OCI-LY7 (cell line): ENCODE data around the gene ASB8. TPM values are rescaled to one million over a fixed set of nuclear protein-coding genes. Genes with fewer than 3 reads are reported as not detected.
A peak's percentile ranks its signal among the peaks of the same experiment; 100 is the strongest.

Source experiments
- BruUV-seq: library from RNA; stranded (reverse); fragments of 400-500 nt; replicated peaks from 2 replicates; lab custom pipeline; 2021; lab: Mats Ljungman, UMichigan
- CTCF ChIA-PET: fragments of 300-600 bp; sonication (Branson Sonifier 250); formaldehyde crosslinking; loops from one replicate; lab custom pipeline; 2022; ENCODE audit warnings: antibody characterized with exemption; ENCODE audit not compliant: unreplicated experiment; lab: Charles Lee
- POLR2A ChIA-PET: fragments of 300-600 bp; sonication (Branson Sonifier 250); formaldehyde crosslinking; loops from one replicate; lab custom pipeline; 2022; ENCODE audit warnings: antibody characterized with exemption; lab: Charles Lee
- DNase-seq: peaks from one replicate; pipeline ENCODE4 v3.0.0-alpha.2; 2015; ENCODE audit warnings: low spot score
- H2AFZ ChIP-seq: fragments of 200-600 bp; sonication (generic), shearing (Covaris generic); 2 replicates; pipeline ENCODE4 v1.6.1; 2014; ENCODE audit warnings: mild to moderate bottlenecking, antibody characterized with exemption, low read length, moderate library complexity
- H3K27ac ChIP-seq: fragments of 200-600 bp; sonication (generic); 2 replicates; pipeline ENCODE4 v1.5.1; 2014; ENCODE audit warnings: mixed run types, low read depth, mild to moderate bottlenecking, moderate library complexity, low read length, inconsistent platforms; ENCODE audit not compliant: poor library complexity, severe bottlenecking
- H3K36me3 ChIP-seq: fragments of 200-600 bp; sonication (generic); 2 replicates; pipeline ENCODE4 v1.6.1; 2014; ENCODE audit warnings: mild to moderate bottlenecking, antibody characterized with exemption, low read length, moderate library complexity, mixed read lengths; ENCODE audit not compliant: insufficient read depth
- H3K4me1 ChIP-seq: fragments of 200-600 bp; sonication (generic); 2 replicates; pipeline ENCODE4 v1.5.1; 2014; ENCODE audit warnings: mild to moderate bottlenecking, low read length; ENCODE audit not compliant: insufficient read depth, poor library complexity, severe bottlenecking
- H3K4me2 ChIP-seq: fragments of 200-600 bp; sonication (generic); 2 replicates; pipeline ENCODE4 v1.6.1; 2014; ENCODE audit warnings: mild to moderate bottlenecking, low read length
- H3K4me3 ChIP-seq: fragments of 200-600 bp; sonication (generic); 2 replicates; pipeline ENCODE4 v1.5.1; 2014; ENCODE audit warnings: mild to moderate bottlenecking, low read depth, low read length; ENCODE audit not compliant: poor library complexity, severe bottlenecking
- H3K79me2 ChIP-seq: fragments of 200-600 bp; sonication (generic); 2 replicates; pipeline ENCODE4 v1.6.1; 2016; ENCODE audit warnings: low read depth, mild to moderate bottlenecking, low read length, moderate library complexity, mixed read lengths; ENCODE audit not compliant: insufficient read depth
- H3K9me2 ChIP-seq: fragments of 200-600 bp; sonication (generic); 2 replicates; pipeline ENCODE4 v1.6.1; 2016; ENCODE audit warnings: mild to moderate bottlenecking, low read length, mixed read lengths; ENCODE audit not compliant: insufficient read depth
- H3K9me3 ChIP-seq: fragments of 200-600 bp; sonication (generic); 2 replicates; pipeline ENCODE4 v1.6.1; 2014; ENCODE audit warnings: mild to moderate bottlenecking, mixed run types, low read length, mixed read lengths
- H4K20me1 ChIP-seq: fragments of 200-600 bp; sonication (generic); 2 replicates; pipeline ENCODE4 v1.6.1; 2014; ENCODE audit warnings: mild to moderate bottlenecking, antibody characterized with exemption, low read length, moderate library complexity, mixed read lengths; ENCODE audit not compliant: insufficient read depth
- EZH2phosphoT487 ChIP-seq: fragments of 200-600 bp; sonication (generic); IDR thresholded peaks from 2 replicates; pipeline ENCODE4 v1.6.1; 2018; ENCODE audit warnings: low read depth, borderline replicate concordance, mild to moderate bottlenecking, mixed run types, antibody characterized with exemption, low read length, moderate library complexity, mixed read lengths
- intact Hi-C: fragments of 100-400 bp; cut with micrococcal nuclease; formaldehyde crosslinking; loops from one replicate; pipeline ENCODE4 v1.10.0; 2022; ENCODE audit not compliant: unreplicated experiment
- microRNA-seq: library from miRNA; unstranded; fragments of <30 nt; microRNA quantifications from one replicate; pipeline ENCODE4 v1.2.0, GENCODE V29; 2022; ENCODE audit warnings: borderline replicate concordance
- small RNA-seq: library from RNA; depleted of rRNA; stranded (forward); fragments of <200 nt; gene quantifications from one replicate; pipeline ENCODE3, GENCODE V24; 2014
- total RNA-seq, 2 experiments: library from RNA; depleted of rRNA in 1 of 2; stranded (reverse); fragments of >200 nt in 1 of 2; shearing (Covaris generic) in 1 of 2; gene quantifications; 2 replicates each; pipeline ENCODE4 v1.2.3, GENCODE V29; 2014 to 2022
- TF ChIP-seq, protein P1 (sequence below): fragments of 200-600 bp; sonication (generic); conservative IDR thresholded peaks from 2 replicates; pipeline ENCODE4 v1.5.1; 2014; ENCODE audit warnings: mild to moderate bottlenecking, antibody characterized with exemption, low read length, moderate library complexity, mixed read lengths

ASB8 gene
- total RNA-seq, 2 experiments from 2014 or later: 26.6 to 41.5 TPM

DNA sequence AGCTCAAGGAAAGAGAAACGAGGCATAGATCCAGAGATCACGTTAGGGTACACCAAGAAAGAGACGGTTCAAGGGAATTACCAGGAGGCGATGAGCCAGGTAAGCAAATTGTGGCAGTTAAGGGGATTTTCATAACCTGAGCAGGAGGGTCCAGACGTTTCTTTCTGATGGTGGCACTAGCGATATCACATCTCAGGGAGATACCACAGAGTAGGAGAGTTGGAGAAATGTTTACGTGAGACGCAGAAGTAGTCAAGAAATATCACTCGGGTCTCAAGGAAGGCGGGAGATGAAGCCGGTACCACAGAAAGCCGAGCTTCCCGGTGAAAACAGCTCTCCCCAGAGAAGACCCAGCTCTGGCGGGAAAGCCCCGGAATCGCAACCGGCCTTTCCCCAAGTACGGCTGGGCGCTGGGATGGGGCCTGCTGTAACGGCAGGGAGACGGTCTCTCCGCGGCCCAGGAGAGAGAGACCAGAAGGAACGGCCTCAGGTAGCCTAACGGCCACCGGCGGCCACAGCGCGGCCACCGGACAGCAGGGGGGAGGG is 51.9 kb downstream of the ASB8 start:
- POLR2A ChIA-PET: interaction anchor here (1.2 to 7.3 kb wide), 4 partner anchors 13 to 52 kb away, joined by 4 to 62 read pairs (median 6); partner anchors contain the start of genes ASB8 and PFKM
- Histone ChIP-seq H4K20me1 (no peaks in the 10 kb centered on the region), H3K79me2 (peaks cover 51% of the 10 kb centered on the region), H3K4me2 (peak overlapping the region; percentile 96), H2AFZ (peak overlapping the region; percentile 71), H3K27ac (peak overlapping the region; percentile 94), H3K9me2 (no peaks in the 10 kb centered on the region), H3K9me3 (no peaks in the 10 kb centered on the region), H3K4me3 (peak overlapping the region; percentile 96), H3K4me1 (peaks cover 40% of the 10 kb centered on the region), H3K36me3 (peaks cover 19% of the 10 kb centered on the region)
- peak; percentile 64 for DNase-seq
- no TSS peak for BruUV-seq
- CTCF ChIA-PET: interaction anchor here (1.0 kb wide), 1 partner anchor 52 kb away, joined by 3 read pairs; the partner anchor contains the start of gene ASB8
- intact Hi-C loops: loop anchor here (1.0 to 5.0 kb wide), 2 partner anchors 52 to 293 kb away; partner anchors contain the start of gene ASB8
- TF ChIP-seq, protein P1, sequence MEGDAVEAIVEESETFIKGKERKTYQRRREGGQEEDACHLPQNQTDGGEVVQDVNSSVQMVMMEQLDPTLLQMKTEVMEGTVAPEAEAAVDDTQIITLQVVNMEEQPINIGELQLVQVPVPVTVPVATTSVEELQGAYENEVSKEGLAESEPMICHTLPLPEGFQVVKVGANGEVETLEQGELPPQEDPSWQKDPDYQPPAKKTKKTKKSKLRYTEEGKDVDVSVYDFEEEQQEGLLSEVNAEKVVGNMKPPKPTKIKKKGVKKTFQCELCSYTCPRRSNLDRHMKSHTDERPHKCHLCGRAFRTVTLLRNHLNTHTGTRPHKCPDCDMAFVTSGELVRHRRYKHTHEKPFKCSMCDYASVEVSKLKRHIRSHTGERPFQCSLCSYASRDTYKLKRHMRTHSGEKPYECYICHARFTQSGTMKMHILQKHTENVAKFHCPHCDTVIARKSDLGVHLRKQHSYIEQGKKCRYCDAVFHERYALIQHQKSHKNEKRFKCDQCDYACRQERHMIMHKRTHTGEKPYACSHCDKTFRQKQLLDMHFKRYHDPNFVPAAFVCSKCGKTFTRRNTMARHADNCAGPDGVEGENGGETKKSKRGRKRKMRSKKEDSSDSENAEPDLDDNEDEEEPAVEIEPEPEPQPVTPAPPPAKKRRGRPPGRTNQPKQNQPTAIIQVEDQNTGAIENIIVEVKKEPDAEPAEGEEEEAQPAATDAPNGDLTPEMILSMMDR: no peak

DNA sequence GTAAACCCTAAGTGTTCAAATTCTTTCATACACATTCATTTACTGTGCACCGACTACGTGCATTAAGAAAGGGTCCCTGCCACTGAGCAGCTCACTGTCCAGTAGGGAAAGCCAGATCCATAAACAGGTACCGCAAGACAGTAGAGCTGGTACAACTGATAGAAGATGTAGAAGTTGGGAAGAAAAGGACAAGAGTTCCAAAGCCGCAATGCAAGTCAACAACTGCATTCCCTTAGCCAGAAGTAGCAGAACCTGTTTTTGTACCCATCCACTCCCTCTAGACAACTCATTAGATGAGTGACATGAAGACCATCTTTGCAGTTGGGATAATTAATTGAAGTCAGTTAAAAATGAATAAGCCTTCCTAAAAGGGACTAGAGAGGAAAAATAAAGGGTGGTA is 52.8 kb downstream of the ASB8 start:
- Histone ChIP-seq H4K20me1 (no peaks in the 10 kb centered on the region), H3K9me2 (no peaks in the 10 kb centered on the region), H3K4me1 (peaks cover 40% of the 10 kb centered on the region), H3K27ac (peak overlapping the region; percentile 94), H3K4me3 (peak overlapping the region; percentile 96), H2AFZ (no peak overlapping the region), H3K36me3 (peaks cover 28% of the 10 kb centered on the region), H3K4me2 (peak overlapping the region; percentile 96), H3K9me3 (no peaks in the 10 kb centered on the region), H3K79me2 (peaks cover 60% of the 10 kb centered on the region)
- intact Hi-C loops: no loop called here
- POLR2A ChIA-PET: interaction anchor here (0.7 to 7.3 kb wide), 4 partner anchors 15 to 53 kb away, joined by 3 to 62 read pairs (median 4); partner anchors contain the start of genes ASB8 and PFKM
- TF ChIP-seq, protein P1: no peak
- no peak for TF ChIP-seq EZH2phosphoT487
- CTCF ChIA-PET: interaction anchor here (1.0 kb wide), 1 partner anchor 53 kb away, joined by 3 read pairs; the partner anchor contains the start of gene ASB8
- peak; percentile 19 for DNase-seq
- no TSS peak for BruUV-seq

Small RNAs within 50 kb of the gene (microRNA-seq; reads per million reads assigned to microRNA genes)
- gene MIR6505: 8.3 reads per million, percentile 8 among the genes with 10 or more reads in this experiment

Small RNAs within 50 kb of the gene (small RNA-seq; reads per million reads assigned to genes)
- not detected for gene MIR6505

Other genes with a start within 250 kb of the ASB8 start
- 158 and 182 TPM in 2 replicates for gene TMEM106C, start 193.9 kb downstream of the ASB8 start, total RNA-seq (2014; rRNA removed; shearing (Covaris generic))
- 123 and 129 TPM in 2 replicates for gene TMEM106C, start 193.9 kb downstream of the ASB8 start, total RNA-seq (2022)
- 0.03 TPM in 1 of 2 replicates, not detected in the other for gene COL2A1, start 153.0 kb downstream of the ASB8 start, total RNA-seq (2014; rRNA removed; shearing (Covaris generic))
- 0.08 TPM in 1 of 2 replicates, not detected in the other for gene COL2A1, start 153.0 kb downstream of the ASB8 start, total RNA-seq (2022)
- 29.9 and 48.3 TPM in 2 replicates for gene SENP1, start 51.4 kb downstream of the ASB8 start, total RNA-seq (2014; rRNA removed; shearing (Covaris generic))
- 54.7 and 63.5 TPM in 2 replicates for gene SENP1, start 51.4 kb downstream of the ASB8 start, total RNA-seq (2022)
- 37.4 and 42.3 TPM in 2 replicates for gene PFKM, start 38.2 kb downstream of the ASB8 start, total RNA-seq (2014; rRNA removed; shearing (Covaris generic))
- 72.5 and 80.1 TPM in 2 replicates for gene PFKM, start 38.2 kb downstream of the ASB8 start, total RNA-seq (2022)
- not detected in 2 replicates for gene CCDC184, start 26.1 kb upstream of the ASB8 start, total RNA-seq (2014; rRNA removed; shearing (Covaris generic))
- gene CCDC184, start 26.1 kb upstream of the ASB8 start, total RNA-seq (2022): not detected in 2 replicates
- gene OR10AD1, start 45.8 kb upstream of the ASB8 start, total RNA-seq (2014; rRNA removed; shearing (Covaris generic)): not detected in 2 replicates
- not detected in 2 replicates for gene OR10AD1, start 45.8 kb upstream of the ASB8 start, total RNA-seq (2022)
- gene ZNF641, start 193.4 kb upstream of the ASB8 start, total RNA-seq (2014; rRNA removed; shearing (Covaris generic)): 11.8 and 21.2 TPM in 2 replicates
- 10.6 and 11.1 TPM in 2 replicates for gene ZNF641, start 193.4 kb upstream of the ASB8 start, total RNA-seq (2022)